CD14-positive monocyte (primary cell): ENCODE measurements around the gene LRRC72. TPM values are rescaled to one million over a fixed set of nuclear protein-coding genes. Genes with fewer than 3 reads are reported as not detected.
"Not testable (repeated sequence)": the region's sequence is repeated elsewhere in the genome, so short reads cannot be mapped to it uniquely, and the experiment has no call there.

ENCODE experiments used
- DNase-seq, 3 donors: peaks; one replicate each; pipeline ENCODE4 v3.0.0-alpha.2; 2011 to 2022
- H2AFZ ChIP-seq: 2 replicates; pipeline ENCODE4 v1.6.0; 2012; ENCODE audit warnings: mild to moderate bottlenecking, low read depth, low read length, inconsistent platforms; ENCODE audit not compliant: insufficient read depth, poor library complexity, severe bottlenecking
- H3K27ac ChIP-seq, 2 donors: 1 replicate in 1 of 2; 2 replicates in 1 of 2; pipeline ENCODE4 v1.5.1; 2012 to 2013; ENCODE audit warnings: low read length in 2 of 2, control low read depth in 1 of 2, inconsistent platforms in 1 of 2, low read depth in 1 of 2, mild to moderate bottlenecking in 1 of 2
- H3K27me3 ChIP-seq, 2 donors: one replicate each; pipeline versions ENCODE4 v1.6.0 to v1.6.1; 2011 to 2013; ENCODE audit warnings: low read length in 2 of 2; ENCODE audit not compliant: control insufficient read depth in 2 of 2, insufficient read depth in 2 of 2
- H3K36me3 ChIP-seq, 2 donors: replicated peaks in 1 of 2; 1 replicate in 1 of 2; 2 replicates in 1 of 2; pipeline versions ENCODE4 v1.5.1 to v1.6.1; 2012 to 2013; ENCODE audit warnings: low read length in 2 of 2, control low read depth in 1 of 2, inconsistent platforms in 1 of 2, mild to moderate bottlenecking in 1 of 2; ENCODE audit not compliant: insufficient read depth in 2 of 2, control insufficient read depth in 1 of 2
- H3K4me1 ChIP-seq, 2 donors: 1 replicate in 1 of 2; 2 replicates in 1 of 2; pipeline versions ENCODE4 v1.5.1 to v1.6.1; 2012 to 2013; ENCODE audit warnings: low read length in 2 of 2, control low read depth in 1 of 2, inconsistent platforms in 1 of 2, mild to moderate bottlenecking in 1 of 2, moderate library complexity in 1 of 2; ENCODE audit not compliant: insufficient read depth in 2 of 2, control insufficient read depth in 1 of 2
- H3K4me2 ChIP-seq: replicated peaks from 2 replicates; pipeline ENCODE3; 2012; ENCODE audit warnings: low read length, moderate library complexity, mild to moderate bottlenecking; ENCODE audit not compliant: poor library complexity, severe bottlenecking; ENCODE audit errors: extremely low read depth
- H3K4me3 ChIP-seq, 3 experiments: fragments of 200-600 bp in 1 of 3; sonication (generic) in 1 of 3; replicated peaks in 1 of 3; 1 replicate in 2 of 3; 2 replicates in 1 of 3; pipeline ENCODE4 v1.5.1; 2011 to 2013; ENCODE audit warnings: low read length in 3 of 3, mild to moderate bottlenecking in 3 of 3, control low read depth in 2 of 3, low read depth in 2 of 3, inconsistent platforms in 1 of 3, moderate library complexity in 1 of 3
- H3K79me2 ChIP-seq: 2 replicates; pipeline ENCODE4 v1.6.0; 2012; ENCODE audit warnings: mild to moderate bottlenecking, control low read depth, inconsistent platforms, low read length, moderate library complexity; ENCODE audit not compliant: insufficient read depth
- H3K9ac ChIP-seq: 2 replicates; pipeline ENCODE4 v1.6.0; 2017; ENCODE audit warnings: low read length, mild to moderate bottlenecking; ENCODE audit not compliant: insufficient read depth, poor library complexity, severe bottlenecking
- H3K9me3 ChIP-seq, 2 donors: replicated peaks in 1 of 2; 1 replicate in 1 of 2; 2 replicates in 1 of 2; pipeline versions ENCODE4 v1.5.1 to v1.6.1; 2012 to 2013; ENCODE audit warnings: low read length in 2 of 2, control low read depth in 1 of 2; ENCODE audit not compliant: control insufficient read depth in 1 of 2, insufficient read depth in 1 of 2
- H4K20me1 ChIP-seq: 2 replicates; pipeline ENCODE4 v1.6.0; 2012; ENCODE audit warnings: mild to moderate bottlenecking, low read length, control low read depth, moderate library complexity; ENCODE audit not compliant: insufficient read depth
- H3K27ac Mint-ChIP-seq, 7 donors: one replicate each; pipeline ENCODE4 v1.8.0; 2020; ENCODE audit warnings: mild to moderate bottlenecking in 7 of 7, mixed read lengths in 7 of 7, moderate library complexity in 6 of 7, inconsistent platforms in 2 of 7
- H3K27me3 Mint-ChIP-seq, 3 donors: one replicate each; pipeline ENCODE4 v1.8.0; 2021 to 2022; ENCODE audit warnings: low read depth in 3 of 3, mild to moderate bottlenecking in 3 of 3, mixed read lengths in 3 of 3, moderate library complexity in 3 of 3, inconsistent platforms in 1 of 3
- H3K36me3 Mint-ChIP-seq, 2 donors: one replicate each; pipeline ENCODE4 v1.8.0; 2020; ENCODE audit warnings: mixed read lengths in 2 of 2, inconsistent platforms in 1 of 2, mild to moderate bottlenecking in 1 of 2
- H3K4me1 Mint-ChIP-seq: one replicate; pipeline ENCODE4 v1.8.0; 2020; ENCODE audit warnings: mild to moderate bottlenecking, mixed read lengths
- H3K4me3 Mint-ChIP-seq, 2 donors: one replicate each; pipeline ENCODE4 v1.8.0; 2020; ENCODE audit warnings: mild to moderate bottlenecking in 2 of 2, mixed read lengths in 2 of 2, moderate library complexity in 1 of 2
- H3K9me3 Mint-ChIP-seq, 7 donors: one replicate each; pipeline ENCODE4 v1.8.0; 2020 to 2022; ENCODE audit warnings: mixed read lengths in 7 of 7, mild to moderate bottlenecking in 6 of 7, moderate library complexity in 6 of 7, inconsistent platforms in 2 of 7
- WGBS: methylation state at CpG from one replicate; pipeline ENCODE4 v1.1.5; 2013; ENCODE audit warnings: missing lambda C conversion rate; ENCODE audit not compliant: insufficient coverage; 5-methylcytosine and 5-hydroxymethylcytosine counted together
- intact Hi-C, 2 donors: fragments of 100-400 bp; cut with micrococcal nuclease; formaldehyde crosslinking; loops; one replicate each; pipeline versions ENCODE4 v1.15.0 to v1.15.1; 2023
- polyA plus RNA-seq, 3 donors: library from polyadenylated mRNA; depleted of rRNA in 1 of 3; unstranded in 2 of 3; stranded (reverse) in 1 of 3; fragments of 300-500 nt in 2 of 3; fragments of >200 nt in 1 of 3; fragmentation: Illumina TruSeq in 2 of 3; gene quantifications; 1 replicate in 2 of 3; 2 replicates in 1 of 3; pipeline ENCODE4 v1.2.3, GENCODE V29; 2012 to 2021
- TF ChIP-seq, protein P1 (sequence below): fragments of 200-600 bp; IDR thresholded peaks from one replicate; pipeline ENCODE4 v1.8.0; 2022; ENCODE audit warnings: antibody characterized with exemption, mild to moderate bottlenecking

LRRC72 gene
- polyA plus RNA-seq, 3 donors, result not detected

DNA sequence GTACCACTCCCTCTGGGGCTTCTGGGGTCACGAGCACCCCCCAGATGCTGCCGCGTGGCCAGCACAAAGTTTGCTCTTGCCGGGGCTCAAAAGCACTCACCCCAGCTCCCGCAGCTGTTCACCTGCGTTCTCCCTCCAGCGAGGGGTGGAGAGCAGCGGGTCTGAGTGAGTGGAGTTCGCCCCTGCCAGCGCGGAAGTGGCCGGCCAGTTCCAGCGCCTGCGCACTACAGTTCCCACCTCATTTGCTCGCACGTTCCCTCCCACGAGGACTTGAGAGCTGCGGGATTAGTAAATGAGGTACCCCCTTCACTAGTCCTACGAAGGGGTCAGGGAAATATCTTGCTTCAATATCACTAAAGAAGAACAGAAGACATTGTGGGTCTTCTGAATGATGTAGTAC lies 24.3 kb upstream of the LRRC72 start:
- no peaks in the 10 kb centered on the region for H3K9me3 ChIP-seq
- no peaks in the 10 kb centered on the region for H4K20me1 ChIP-seq
- no peaks in the 10 kb centered on the region for H3K36me3 ChIP-seq
- no peaks in the 10 kb centered on the region for H3K79me2 ChIP-seq
- 96% methylated on average over 16 of the region's 19 CpGs for WGBS
- Mint-ChIP-seq H3K27me3 (peaks cover 0 to 3% (median 0%) of the 10 kb centered on the region in 3 donors), H3K4me3 (no peak overlapping the region), H3K4me1 (no peaks in the 10 kb centered on the region), H3K36me3 (no peaks in the 10 kb centered on the region), H3K9me3 (peaks cover 0 to 9% (median 5%) of the 10 kb centered on the region in 7 donors), H3K27ac (no peak overlapping the region)
- H2AFZ ChIP-seq, result no peak overlapping the region
- H3K27ac ChIP-seq, result no peak overlapping the region
- intact Hi-C loops, result no loop called here
- H3K4me1 ChIP-seq, result no peaks in the 10 kb centered on the region
- H3K9ac ChIP-seq, result no peak overlapping the region
- TF ChIP-seq, protein P1, sequence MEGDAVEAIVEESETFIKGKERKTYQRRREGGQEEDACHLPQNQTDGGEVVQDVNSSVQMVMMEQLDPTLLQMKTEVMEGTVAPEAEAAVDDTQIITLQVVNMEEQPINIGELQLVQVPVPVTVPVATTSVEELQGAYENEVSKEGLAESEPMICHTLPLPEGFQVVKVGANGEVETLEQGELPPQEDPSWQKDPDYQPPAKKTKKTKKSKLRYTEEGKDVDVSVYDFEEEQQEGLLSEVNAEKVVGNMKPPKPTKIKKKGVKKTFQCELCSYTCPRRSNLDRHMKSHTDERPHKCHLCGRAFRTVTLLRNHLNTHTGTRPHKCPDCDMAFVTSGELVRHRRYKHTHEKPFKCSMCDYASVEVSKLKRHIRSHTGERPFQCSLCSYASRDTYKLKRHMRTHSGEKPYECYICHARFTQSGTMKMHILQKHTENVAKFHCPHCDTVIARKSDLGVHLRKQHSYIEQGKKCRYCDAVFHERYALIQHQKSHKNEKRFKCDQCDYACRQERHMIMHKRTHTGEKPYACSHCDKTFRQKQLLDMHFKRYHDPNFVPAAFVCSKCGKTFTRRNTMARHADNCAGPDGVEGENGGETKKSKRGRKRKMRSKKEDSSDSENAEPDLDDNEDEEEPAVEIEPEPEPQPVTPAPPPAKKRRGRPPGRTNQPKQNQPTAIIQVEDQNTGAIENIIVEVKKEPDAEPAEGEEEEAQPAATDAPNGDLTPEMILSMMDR, result no peak
- DNase-seq, result no peak
- H3K4me2 ChIP-seq, result no peak overlapping the region
- no peaks in the 10 kb centered on the region for H3K27me3 ChIP-seq
- no peak overlapping the region for H3K4me3 ChIP-seq

DNA sequence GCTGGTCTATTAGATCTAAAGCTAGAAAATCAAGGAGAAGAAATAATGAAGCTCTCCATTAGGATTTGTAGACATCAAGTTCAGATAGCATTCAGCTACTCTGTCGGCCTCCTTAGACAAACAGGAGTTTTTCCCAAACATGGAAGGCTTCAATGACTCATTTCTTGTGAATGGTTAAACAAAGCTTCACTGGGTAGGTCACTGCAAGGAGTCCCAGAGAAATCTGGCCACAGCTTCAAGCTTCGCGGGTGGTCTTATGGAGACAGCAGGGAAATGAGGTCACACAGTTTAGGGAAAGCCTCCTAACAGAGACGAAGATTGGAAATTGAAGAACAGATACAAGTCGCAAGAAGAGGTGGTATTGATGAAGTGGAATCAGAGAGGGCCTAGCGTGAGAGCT lies 22.6 kb upstream of the LRRC72 start:
- TF ChIP-seq, protein P1, result no peak
- H3K79me2 ChIP-seq, result no peaks in the 10 kb centered on the region
- 98% methylated on average over 6 of the region's 6 CpGs for WGBS
- no peaks in the 10 kb centered on the region for H3K4me1 Mint-ChIP-seq
- no peak overlapping the region for H3K4me2 ChIP-seq
- no peak overlapping the region for H3K9ac ChIP-seq
- no peaks in the 10 kb centered on the region for H3K27me3 ChIP-seq
- intact Hi-C loops, result no loop called here
- no peaks in the 10 kb centered on the region for H3K36me3 Mint-ChIP-seq
- no peak overlapping the region for H3K27ac ChIP-seq
- H4K20me1 ChIP-seq, result no peaks in the 10 kb centered on the region
- H3K27ac Mint-ChIP-seq, result no peak overlapping the region
- peaks cover 0 to 3% (median 0%) of the 10 kb centered on the region in 3 donors for H3K27me3 Mint-ChIP-seq
- peaks cover 0 to 9% (median 5%) of the 10 kb centered on the region in 7 donors for H3K9me3 Mint-ChIP-seq
- no peak for DNase-seq
- H2AFZ ChIP-seq, result no peak overlapping the region
- no peaks in the 10 kb centered on the region for H3K9me3 ChIP-seq
- H3K36me3 ChIP-seq, result no peaks in the 10 kb centered on the region
- H3K4me3 ChIP-seq, result no peak overlapping the region
- no peaks in the 10 kb centered on the region for H3K4me1 ChIP-seq
- peak overlapping the region in 1 of 2 donors; percentile 21 for H3K4me3 Mint-ChIP-seq

DNA sequence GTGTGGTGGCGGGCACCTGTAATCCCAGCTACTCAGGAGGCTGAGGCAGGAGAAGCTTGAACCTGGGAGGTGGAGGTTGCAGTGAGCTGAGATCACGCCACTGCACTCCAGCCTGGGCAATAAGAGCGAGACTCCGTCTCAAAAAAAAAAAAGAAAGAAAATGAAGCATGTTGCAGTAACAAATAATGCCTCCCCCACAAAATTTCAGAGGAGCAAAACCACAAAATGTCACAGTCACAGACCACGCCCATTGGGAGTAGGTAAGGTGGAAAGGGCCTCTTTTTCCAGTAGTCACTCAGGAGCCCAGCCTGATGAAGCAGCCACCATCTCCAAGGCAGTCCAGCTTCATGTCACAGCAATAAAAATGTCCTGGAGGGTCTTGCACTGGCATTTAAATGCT lies 20.2 kb upstream of the LRRC72 start:
- H3K4me2 ChIP-seq, H3K4me1 ChIP-seq, H3K9me3 Mint-ChIP-seq, H3K4me3 Mint-ChIP-seq, intact Hi-C loops, H3K27me3 ChIP-seq, H3K27ac ChIP-seq, H4K20me1 ChIP-seq, H3K27me3 Mint-ChIP-seq, H3K36me3 ChIP-seq, H3K4me3 ChIP-seq, H3K4me1 Mint-ChIP-seq, H3K27ac Mint-ChIP-seq, H2AFZ ChIP-seq, H3K79me2 ChIP-seq, H3K9me3 ChIP-seq, H3K36me3 Mint-ChIP-seq, H3K9ac ChIP-seq, DNase-seq: not testable (repeated sequence)
- WGBS, result no CpG with 5 or more reads among the region's 5 CpGs
